ENCODE data around the gene OGFR.

The OGFR gene, protein sequence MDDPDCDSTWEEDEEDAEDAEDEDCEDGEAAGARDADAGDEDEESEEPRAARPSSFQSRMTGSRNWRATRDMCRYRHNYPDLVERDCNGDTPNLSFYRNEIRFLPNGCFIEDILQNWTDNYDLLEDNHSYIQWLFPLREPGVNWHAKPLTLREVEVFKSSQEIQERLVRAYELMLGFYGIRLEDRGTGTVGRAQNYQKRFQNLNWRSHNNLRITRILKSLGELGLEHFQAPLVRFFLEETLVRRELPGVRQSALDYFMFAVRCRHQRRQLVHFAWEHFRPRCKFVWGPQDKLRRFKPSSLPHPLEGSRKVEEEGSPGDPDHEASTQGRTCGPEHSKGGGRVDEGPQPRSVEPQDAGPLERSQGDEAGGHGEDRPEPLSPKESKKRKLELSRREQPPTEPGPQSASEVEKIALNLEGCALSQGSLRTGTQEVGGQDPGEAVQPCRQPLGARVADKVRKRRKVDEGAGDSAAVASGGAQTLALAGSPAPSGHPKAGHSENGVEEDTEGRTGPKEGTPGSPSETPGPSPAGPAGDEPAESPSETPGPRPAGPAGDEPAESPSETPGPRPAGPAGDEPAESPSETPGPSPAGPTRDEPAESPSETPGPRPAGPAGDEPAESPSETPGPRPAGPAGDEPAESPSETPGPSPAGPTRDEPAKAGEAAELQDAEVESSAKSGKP

DNA sequence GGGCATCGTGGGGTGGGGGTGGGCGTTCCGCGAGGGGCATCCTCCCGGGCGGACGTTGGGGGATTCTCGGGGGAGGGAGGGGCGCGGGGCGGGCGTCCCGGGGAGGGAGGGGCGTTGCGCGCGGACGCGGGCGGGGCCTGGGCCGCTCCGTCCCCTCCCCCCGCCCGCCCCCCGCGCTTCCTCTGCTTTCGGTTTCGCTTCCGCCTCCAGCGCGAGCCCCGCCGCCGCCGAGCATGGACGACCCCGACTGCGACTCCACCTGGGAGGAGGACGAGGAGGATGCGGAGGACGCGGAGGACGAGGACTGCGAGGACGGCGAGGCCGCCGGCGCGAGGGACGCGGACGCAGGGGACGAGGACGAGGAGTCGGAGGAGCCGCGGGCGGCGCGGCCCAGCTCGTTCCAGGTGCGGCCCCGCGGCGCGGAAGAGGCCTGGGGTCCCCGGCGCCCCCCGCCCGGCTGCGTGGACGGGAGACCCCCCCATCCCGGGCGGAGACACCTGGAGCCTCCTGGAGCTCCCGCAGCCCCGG lies at the start of gene OGFR:
Gene OGFR (plus strand): TSS at position 209 of the 528 bp plus-strand sequence. CDS start 25 bp downstream, at position 234.
- peak; percentile 80 for DNase-seq

DNA sequence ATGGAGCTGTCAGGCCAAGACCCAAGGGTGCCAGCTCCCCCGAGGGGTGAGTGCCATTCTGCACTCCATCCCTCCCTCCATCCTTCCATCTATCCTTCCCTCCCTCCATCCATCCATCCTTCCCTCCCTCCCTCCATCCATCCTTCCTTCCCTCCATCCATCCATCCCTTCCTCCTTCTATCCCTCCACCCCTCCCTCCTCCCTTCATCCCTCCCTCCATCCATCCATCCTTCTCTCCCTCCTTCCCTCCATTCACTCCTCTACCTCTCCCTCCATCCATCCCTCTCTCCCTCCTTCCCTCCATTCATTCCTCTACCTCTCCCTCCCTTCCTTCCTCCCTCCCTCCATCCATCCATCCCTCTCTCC lies 49.7 kb upstream of the OGFR start:
- no peak for DNase-seq

DNA sequence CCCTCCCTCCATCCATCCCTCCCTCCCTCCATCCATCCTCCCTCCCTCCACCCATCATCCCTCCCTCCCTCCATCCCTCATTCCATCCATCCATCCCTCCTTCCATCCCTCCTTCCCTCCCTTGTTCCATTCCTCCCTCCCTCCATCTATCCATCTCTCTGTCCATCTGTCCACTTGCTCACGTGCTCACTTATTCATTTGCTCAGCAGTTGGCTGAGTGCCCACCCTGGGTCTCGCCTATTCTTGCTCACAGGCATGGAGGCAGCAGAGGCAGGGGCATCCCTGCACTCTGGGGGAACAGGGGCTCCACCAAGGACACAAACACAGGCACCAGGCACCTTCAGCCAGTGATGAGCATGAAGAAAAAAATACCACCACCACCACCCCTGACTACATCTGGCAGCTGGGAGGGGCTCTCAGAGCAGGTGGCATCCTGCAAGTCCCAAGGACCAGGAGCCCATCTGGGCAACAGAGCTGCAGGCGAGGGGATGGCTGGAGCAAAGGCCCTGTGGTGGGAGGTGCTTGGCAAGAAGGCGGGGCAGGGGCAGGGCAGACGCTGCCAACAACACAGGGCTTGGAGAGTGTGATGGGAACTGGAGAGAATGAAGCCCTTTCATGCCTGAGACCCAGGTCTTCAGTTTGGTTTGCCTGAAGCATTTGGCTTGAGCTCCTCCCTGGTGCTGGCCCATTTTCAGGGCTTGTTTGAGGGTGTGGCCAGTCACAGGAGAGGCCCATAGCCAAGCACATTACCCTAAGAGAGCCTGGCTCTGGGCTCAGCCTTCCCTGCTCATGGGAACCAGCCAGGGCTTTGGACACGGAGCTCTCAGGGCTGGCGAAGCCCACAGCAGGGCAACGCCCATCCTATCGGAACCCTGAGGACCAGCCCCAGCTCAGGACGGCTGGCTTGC lies 48.6 kb upstream of the OGFR start:
- DNase-seq = no peak

DNA sequence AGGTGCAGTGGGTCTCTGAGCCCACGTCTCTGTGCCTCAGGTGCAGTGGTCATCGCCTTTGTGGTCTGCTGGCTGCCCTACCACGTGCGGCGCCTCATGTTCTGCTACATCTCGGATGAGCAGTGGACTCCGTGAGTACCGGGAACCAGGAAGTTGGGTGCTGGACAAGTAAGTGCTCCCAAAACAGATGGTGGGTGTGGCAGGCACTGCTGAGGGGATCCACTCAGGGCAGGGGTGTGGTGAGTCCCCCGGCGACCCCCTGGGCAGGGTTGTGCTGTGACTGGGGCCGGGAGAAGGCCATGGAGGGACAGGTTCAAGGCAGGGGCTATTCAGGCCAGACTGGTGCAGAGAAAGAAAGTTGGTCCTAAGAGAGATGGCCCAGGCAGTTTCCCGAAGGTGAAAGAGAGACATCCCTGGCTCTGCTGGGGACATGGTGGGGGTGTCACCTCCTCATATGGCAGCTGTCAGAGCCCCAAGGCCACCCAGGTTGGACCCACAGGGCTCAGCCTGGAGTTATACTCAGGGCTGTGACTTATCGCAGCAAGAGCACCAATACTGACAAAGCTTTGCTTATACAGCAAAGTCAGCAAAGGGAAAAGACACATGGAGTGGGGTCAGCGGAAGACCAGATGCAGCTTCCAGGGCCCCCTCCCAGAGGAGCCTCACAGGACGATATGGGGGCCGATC lies 46.3 kb upstream of the OGFR start:
- no peak for DNase-seq

DNA sequence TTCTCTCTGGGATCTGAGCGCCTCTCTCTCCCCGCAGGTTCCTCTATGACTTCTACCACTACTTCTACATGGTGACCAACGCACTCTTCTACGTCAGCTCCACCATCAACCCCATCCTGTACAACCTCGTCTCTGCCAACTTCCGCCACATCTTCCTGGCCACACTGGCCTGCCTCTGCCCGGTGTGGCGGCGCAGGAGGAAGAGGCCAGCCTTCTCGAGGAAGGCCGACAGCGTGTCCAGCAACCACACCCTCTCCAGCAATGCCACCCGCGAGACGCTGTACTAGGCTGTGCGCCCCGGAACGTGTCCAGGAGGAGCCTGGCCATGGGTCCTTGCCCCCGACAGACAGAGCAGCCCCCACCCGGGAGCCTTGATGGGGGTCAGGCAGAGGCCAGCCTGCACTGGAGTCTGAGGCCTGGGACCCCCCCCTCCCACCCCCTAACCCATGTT lies 44.6 kb upstream of the OGFR start:
- DNase-seq = no peak

DNA sequence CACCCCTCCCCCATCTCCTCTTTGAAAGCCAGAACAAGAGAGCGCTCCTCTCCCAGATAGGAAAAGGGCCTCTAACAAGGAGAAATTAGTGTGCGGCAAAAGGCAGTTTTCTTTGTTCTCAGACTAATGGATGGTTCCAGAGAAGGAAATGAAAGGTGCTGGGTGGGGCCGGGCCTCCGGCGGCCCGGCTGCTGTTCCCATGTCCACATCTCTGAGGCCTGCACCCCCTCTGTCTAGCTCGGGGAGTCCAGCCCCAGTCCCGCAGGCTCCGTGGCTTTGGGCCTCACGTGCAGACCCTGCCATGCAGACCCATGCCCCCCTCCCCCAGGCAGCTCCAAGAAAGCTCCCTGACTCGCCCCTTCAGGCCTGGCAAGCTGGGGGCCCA lies 44.2 kb upstream of the OGFR start:
- DNase-seq = no peak

DNA sequence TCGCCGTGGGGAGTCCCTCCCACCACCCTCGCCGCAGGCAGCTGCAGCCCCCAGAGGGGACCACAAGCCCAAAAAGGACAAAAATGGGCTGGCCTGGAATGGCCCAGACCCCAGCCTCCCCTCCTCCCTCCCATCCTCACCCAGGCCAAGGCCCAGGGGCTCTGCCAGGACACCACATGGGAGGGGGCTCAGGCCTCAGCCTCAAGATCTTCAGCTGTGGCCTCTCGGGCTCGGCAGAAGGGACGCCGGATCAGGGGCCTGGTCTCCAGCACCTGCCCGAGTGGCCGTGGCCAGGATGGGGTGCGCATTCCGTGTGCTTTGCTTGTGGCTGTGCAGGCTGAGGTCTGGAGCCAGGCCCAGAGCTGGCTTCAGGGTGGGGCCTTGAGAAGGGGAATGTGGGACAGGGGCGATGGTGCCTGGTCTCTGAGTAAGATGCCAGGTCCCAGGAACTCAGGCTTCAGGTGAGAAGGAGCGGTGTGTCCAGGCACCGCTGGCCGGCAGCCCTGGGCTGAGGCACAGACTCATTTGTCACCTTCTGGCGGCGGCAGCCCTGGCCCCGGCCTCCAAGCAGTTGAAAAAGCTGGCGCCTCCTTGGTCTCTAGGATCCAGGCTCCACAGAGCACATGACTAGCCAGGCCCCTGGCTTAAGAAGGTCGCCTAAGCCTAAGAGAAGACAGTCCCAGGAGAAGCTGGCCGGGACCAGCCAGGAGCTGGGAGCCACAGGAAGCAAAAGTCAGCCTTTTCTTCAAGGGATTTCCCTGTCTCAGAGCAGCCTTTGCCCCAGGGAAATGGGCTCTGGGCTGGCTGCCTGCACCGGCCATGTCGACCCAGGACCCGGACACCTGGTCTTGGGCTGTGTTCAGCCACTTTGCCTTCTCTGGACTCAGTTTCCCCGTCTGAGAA lies 43.5 kb upstream of the OGFR start:
- no peak for DNase-seq

DNA sequence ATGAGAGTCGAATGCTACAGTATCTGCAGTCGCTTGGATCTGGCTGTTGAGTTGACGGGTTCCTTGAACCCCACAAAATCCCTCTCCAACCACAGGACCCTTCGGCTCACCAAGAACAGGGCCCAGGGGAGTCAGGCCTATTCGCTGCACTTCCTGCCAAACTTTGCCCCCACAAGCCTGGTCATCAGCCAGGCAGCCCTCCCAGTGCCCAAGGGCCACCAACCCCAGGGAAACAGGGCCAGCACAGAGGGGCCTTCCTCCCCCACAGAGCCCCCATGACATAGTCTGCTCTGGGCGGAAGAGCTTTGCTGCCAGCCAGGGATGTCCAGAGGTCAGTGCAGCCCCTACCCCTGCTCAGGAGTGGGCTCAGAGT lies 42.9 kb upstream of the OGFR start:
- DNase-seq = no peak

DNA sequence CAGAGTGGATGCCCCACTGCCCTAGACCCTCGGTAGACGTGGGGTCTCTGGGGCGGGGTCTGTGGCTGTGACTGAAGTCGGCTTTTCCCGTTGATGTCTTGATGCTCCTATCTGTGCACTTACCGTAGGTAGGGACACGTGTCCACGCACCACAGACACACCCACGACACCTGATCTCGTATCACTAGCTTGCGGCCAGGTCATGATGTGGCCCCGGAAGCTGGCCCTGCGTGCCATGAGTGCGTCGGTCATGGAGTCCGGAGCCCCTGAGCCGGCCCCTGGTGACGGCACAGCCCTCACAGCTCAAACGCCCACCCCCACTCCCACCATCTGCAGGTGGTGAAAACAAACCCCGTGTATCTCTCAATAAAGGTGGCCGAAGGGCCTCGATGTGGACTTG lies 42.3 kb upstream of the OGFR start:
- DNase-seq = no peak

DNA sequence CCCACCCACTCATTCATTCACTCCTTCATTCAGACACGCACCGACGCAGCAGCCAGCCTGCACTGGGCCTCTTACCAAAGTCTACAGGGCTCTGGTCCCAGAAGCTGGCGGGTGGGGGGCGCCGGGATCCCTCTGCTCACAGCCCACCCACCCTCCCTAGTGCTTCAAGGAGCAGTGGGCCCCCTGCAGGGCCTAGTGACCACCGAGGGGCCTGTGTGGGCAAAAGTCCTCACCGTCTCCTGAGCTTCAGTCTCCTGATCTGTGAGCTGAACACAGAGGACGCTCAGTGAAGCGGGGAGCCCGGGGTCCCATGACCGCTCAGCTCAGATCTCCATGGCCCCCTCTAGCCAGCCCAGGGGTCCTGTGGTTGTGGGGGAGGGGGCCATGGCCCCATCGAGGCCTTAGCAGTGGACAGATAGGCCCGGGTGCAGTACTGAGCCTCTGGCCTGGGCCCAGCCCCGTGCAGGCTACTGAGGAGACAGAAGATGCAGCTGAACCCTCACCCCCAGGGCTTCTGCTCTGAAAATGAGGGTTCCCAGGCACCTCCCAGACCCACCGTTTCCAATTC lies 41.8 kb upstream of the OGFR start:
- no peak for DNase-seq

DNA sequence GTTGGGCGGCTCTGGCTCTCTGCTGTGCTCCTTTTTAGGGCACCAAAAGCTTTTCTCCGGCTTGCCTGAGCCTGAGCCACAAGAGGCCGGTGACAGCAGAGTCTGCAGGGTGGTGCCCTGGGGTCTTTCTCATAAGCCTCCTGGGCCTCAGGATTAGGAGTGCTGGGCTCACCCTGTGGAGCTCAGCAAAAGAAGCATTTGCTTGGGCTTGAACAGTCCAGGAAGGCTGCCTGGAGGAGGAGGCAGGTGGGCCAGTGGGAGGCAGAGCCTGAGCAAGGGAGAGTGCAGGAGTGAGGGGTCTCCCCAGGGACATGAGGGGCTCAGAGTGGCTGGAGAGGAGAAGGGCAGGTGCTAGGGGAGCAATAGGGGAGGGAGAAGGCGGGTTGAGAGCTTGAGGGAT lies 41.2 kb upstream of the OGFR start:
- DNase-seq = no peak

DNA sequence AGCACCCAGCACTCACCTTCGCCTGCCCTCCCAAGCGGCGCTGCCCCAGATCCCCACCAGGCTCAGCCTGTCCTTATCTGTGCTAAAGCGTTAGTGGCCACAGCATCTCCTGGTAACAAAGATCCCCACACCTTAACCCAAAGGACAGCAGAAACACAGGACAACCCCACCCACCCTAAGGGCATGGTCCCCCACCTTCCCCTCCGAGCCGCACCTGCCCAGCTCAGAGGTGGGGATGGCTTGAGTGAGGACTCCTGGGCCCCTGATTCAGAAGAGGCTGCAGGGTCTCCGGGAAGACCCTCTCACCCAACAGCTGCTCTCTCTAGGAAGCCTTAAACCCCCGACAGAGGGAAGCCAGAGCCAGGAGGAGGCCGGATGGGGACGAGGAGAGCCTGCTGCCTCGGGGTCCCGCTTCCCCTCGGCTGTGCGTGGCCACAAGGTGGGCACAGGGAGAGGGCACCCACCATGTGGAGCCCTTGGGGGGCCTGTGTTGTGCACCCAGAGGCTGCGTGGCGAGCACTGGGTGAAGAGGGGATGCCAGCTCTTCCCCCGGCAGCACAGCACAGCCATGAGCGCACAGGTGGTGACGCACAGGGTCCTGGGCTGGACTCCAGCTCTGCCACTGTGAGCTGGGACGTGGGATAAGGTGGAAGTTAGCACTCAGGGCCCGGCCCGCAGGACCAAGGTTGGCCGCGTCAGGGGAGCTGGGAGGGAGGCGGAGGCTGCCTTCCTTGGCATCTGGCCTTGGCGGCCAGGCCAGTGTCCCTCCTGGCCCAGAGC lies 40.3 kb upstream of the OGFR start:
- DNase-seq = no peak

DNA sequence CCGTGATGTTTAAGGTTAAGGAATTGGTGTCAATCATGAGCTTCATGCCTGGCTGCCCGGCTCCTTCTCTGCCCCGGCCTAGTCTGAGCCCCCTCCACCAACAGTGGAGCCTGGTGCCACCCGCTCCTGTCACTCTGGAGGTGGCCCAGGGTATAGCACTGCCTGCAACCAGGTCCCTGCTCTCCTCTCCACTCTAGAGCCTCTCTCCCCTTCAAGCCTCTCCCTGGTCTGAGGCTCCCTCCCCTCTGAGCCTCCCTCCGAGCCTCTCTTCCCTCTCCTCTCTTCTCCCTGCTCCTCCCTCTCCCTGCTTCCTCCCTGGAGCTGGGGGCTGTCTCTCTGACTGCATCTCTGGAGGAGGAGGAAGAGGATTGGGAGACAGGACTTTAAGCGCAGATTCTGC lies 39.6 kb upstream of the OGFR start:
- no peak for DNase-seq

DNA sequence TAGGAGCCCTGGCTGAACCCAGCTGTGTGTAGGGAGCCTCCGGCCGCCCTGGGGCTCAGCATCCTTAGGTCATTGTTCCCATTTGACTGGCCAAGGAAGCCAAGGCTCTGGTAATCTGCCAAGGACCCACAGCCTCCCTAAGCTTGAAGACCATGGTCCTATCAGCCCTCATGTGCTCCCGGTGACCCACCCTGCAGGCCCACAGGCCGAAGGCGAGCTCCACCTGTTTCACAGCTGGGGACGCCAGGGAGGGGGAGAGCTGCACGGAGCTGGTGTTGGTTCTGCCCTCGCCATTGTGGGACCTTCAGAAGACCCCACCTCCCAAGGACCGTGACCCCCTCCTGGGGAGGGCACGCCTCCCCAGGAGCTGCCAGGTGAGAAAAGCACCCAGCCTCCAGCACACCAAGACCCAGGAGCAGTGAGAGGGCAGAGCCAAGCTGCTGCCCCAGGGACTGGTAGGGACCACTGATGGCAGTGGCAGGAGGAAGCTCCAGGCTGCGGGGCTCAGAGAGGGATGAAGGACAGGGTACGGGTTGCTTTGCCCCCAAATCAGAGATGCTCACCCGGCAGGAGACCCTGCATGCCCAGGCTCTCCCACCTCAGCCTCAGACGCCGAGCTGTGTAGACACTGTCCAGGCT lies 39.1 kb upstream of the OGFR start:
- no peak for DNase-seq

DNA sequence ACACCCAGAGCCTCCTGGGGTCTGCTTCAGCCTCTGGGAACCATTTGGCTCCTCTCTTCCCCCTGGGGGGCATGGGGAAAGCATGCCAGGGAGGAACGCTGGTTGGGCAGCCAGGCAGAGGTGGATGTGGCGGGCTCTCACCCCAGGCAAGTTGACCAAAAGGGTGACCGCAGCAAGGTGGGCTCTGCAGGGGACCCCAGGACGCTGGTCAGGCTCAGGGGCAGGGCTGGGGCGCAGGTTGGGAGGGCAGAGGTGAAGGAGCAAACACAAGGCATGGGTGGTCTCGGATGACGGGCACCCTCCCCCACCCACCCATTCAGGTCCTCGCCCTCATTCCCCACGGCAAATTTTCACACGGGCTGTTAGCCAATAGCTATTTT lies 38.6 kb upstream of the OGFR start:
- no peak for DNase-seq

DNA sequence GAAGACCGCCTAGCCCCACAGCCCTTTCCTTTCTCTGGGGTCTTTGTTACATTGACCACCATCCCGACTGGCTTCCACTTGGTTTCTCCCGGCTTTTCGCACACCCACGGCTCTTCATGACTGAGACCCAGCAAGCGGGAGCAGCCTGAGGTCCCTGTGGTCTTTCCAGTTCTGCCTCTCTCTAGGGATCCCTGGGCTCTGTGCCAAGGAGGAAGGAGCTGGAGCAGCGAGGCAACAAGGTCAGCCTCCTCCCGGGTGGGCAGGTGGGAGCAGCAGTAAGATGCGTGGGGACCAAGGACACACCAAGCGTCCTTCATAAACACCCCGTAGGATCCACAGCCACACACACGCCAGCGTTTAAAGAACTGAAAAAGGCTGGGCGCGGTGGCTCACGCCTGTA lies 37.9 kb upstream of the OGFR start:
- DNase-seq = no peak

DNA sequence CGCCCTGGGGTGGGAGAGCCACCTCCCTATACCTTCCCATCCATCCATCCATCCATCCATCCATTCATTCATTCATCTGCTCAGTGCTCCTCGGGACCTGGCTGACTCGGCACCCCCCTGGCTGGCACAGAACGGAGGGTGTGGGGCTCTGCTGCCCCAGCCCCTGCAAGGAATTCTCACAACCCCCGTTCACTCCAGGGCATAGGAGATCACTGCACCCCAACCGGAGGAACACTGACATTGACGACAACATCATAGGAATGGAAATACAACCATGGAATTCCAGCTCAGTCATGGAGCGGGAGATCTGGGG lies 36.4 kb upstream of the OGFR start:
- no peak for DNase-seq

DNA sequence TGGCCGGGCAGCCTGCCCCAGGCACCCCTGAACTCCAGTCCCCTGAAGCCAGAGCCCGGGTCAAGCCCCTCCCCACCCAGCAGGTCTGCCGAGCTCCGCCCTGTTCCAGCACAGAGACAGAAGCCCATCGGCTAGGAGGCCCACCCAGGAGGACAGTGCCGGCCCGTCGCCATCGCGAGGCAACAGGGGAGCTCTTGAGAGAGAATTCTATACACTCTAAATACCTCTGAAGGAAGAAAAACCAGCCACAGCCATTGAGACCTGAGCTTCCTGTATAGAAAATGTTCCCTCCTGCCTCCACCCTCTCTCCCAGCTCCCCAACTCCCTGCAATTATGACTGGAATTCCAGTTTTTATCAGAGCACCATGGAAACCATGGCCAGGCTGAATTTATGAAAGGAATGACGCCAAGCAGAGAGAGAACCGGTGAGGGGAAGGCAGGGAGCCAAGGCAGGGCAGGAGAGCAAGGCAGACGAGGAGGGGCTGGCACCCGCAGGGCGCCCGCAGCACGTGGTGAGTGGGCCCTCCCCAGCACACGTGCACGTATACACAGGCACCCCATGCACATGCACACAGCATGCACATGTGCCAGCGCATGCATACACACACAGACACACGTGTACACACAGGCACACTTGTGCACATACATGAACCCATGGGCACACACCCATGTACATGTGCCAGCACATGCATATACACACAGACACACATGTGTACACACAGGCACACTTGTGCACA lies 35.9 kb upstream of the OGFR start:
- no peak for DNase-seq

DNA sequence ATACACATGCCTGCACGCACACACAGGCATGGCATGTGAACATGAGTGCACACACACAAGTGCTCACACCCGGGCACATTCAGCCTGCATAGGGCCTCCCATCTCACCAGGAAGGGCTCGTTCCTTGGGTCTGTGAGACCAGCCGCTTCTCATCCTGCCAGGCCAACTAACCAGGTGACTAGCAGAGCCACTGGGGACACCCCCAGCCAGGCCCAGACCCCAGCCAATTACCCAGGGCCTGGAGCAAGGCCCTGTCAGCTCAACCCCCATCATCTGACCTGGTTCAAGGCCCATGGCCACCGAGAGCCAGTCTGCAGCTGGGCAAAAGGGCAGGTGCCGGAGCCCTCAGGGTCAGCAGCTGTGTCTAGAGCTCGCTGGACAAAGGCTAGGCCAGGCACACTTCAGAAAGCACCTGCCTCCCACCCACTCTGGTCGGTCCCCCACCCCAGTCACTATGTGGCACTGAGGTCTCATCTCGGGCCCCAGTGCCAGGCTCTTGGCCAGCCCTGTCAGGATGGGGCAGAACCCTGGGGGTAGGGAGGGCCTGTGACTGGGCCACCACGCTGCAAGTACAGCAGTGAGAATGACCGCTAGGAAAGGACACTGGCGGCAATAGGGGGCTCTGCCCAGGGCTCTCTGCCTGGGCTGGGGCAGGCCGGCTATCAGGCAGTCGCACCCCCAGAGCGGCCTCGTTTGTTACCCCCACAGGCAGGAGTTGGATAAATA lies 35.1 kb upstream of the OGFR start:
- DNase-seq = no peak
